HepG2 (cell line): ENCODE results near the gene PRKAG1. TPM values are rescaled to one million over a fixed set of nuclear protein-coding genes. Genes with fewer than 3 reads are reported as not detected.

ENCODE experiments used
- ASH2L ChIP-seq: fragments of 300-600, 200-600 bp; sonication (generic); IDR thresholded peaks from 2 replicates; pipeline ENCODE4 v1.7.0; 2017; ENCODE audit warnings: low read depth, mild to moderate bottlenecking, moderate library complexity, mixed read lengths, low read length; ENCODE audit not compliant: insufficient read length
- BATF2 ChIP-seq: sonication (generic); formaldehyde crosslinking; IDR thresholded peaks from 2 replicates; pipeline ENCODE4 v1.8.0; 2022; ENCODE audit warnings: mild to moderate bottlenecking, missing genetic modification reagents, moderate library complexity
- CSRNP2 ChIP-seq: sonication (generic); formaldehyde crosslinking; conservative IDR thresholded peaks from 2 replicates; pipeline ENCODE4 v1.8.0; 2022; ENCODE audit warnings: low read depth, missing genetic modification reagents
- FOSL1 ChIP-seq: sonication (generic); formaldehyde crosslinking; IDR thresholded peaks from 2 replicates; pipeline ENCODE4 v1.9.0; 2021; ENCODE audit warnings: missing genetic modification reagents, borderline replicate concordance
- FOXM1 ChIP-seq: sonication (generic); formaldehyde crosslinking; IDR thresholded peaks from 2 replicates; pipeline ENCODE4 v1.5.0; 2020; ENCODE audit warnings: missing genetic modification reagents
- KDM1A ChIP-seq: IDR thresholded peaks from 2 replicates; pipeline ENCODE4 v1.6.1; 2016; ENCODE audit warnings: missing compliant biosample characterization
- KLF6 ChIP-seq: IDR thresholded peaks from 2 replicates; pipeline ENCODE4 v1.8.0; 2016; ENCODE audit warnings: missing biosample characterization, missing genetic modification reagents
- MAF1 ChIP-seq: sonication (generic); formaldehyde crosslinking; IDR thresholded peaks from 2 replicates; pipeline ENCODE4 v1.5.0; 2020; ENCODE audit warnings: missing genetic modification reagents, borderline replicate concordance
- MXD1 ChIP-seq: sonication (generic); formaldehyde crosslinking; IDR thresholded peaks from 2 replicates; pipeline ENCODE4 v1.4.0; 2020; ENCODE audit warnings: mild to moderate bottlenecking, missing genetic modification reagents
- NR2F2 ChIP-seq: IDR thresholded peaks from 2 replicates; pipeline ENCODE4 v1.6.1; 2012; ENCODE audit warnings: low read depth, inconsistent platforms, borderline replicate concordance
- SRSF1 ChIP-seq: fragments of 200-400 bp; formaldehyde crosslinking; optimal IDR thresholded peaks from 2 replicates; pipeline ENCODE3; 2017; ENCODE audit warnings: mild to moderate bottlenecking, low read depth, low read length, moderate library complexity
- TAF15 ChIP-seq: fragments of 200-400 bp; formaldehyde crosslinking; IDR thresholded peaks from one replicate; pipeline ENCODE4 v1.6.1; 2018; ENCODE audit warnings: mild to moderate bottlenecking, low read depth, low read length; ENCODE audit not compliant: poor library complexity, severe bottlenecking
- TEAD2 ChIP-seq: sonication (generic); formaldehyde crosslinking; IDR thresholded peaks from 2 replicates; pipeline ENCODE4 v1.9.0; 2021; ENCODE audit warnings: missing genetic modification reagents
- TFDP1 ChIP-seq: IDR thresholded peaks from 2 replicates; pipeline ENCODE4 v1.6.1; 2016; ENCODE audit warnings: missing compliant biosample characterization, missing genetic modification reagents, borderline replicate concordance
- THYN1 ChIP-seq: sonication (generic); formaldehyde crosslinking; IDR thresholded peaks from 2 replicates; pipeline ENCODE4 v1.8.1; 2023; ENCODE audit warnings: low read depth, mild to moderate bottlenecking, moderate library complexity, missing genetic modification reagents, borderline replicate concordance
- YEATS2 ChIP-seq: sonication (generic); formaldehyde crosslinking; IDR thresholded peaks from 2 replicates; pipeline ENCODE4 v1.4.0; 2020; ENCODE audit warnings: missing genetic modification reagents, borderline replicate concordance
- ZBTB26 ChIP-seq: IDR thresholded peaks from 2 replicates; pipeline ENCODE4 v1.6.1; 2016; ENCODE audit warnings: missing compliant biosample characterization, missing genetic modification reagents, borderline replicate concordance
- ZNF574 ChIP-seq: sonication (generic); formaldehyde crosslinking; IDR thresholded peaks from 2 replicates; pipeline ENCODE4 v1.4.0; 2020; ENCODE audit warnings: missing genetic modification reagents
- polyA plus RNA-seq, 8 experiments: library from polyadenylated mRNA; depleted of rRNA in 3 of 8; stranded (reverse) in 7 of 8; unstranded in 1 of 8; fragments of >200 nt; fragmentation: Illumina TruSeq in 4 of 8; extraction: Trizol in 4 of 8; gene quantifications; 2 replicates each; pipeline versions ENCODE4 v1.2.1 to v1.2.3, GENCODE V29; 2011 to 2016; ENCODE audit warnings: low read depth in 4 of 8, missing spikeins in 1 of 8, mixed read lengths in 1 of 8; ENCODE audit not compliant: insufficient read depth in 1 of 8
- total RNA-seq, 5 experiments: library from RNA; depleted of rRNA; stranded (reverse); fragments of >200 nt; fragmentation: Illumina TruSeq; extraction: Trizol; gene quantifications; 2 replicates each; pipeline ENCODE4 v1.2.3, GENCODE V29; 2016; ENCODE audit warnings: low read depth in 1 of 5

PRKAG1 gene
- total and polyA plus RNA-seq, 2 of the 13 experiments (the other 11 are each of a cell fraction or from before 2014, with no cell fraction given), result 26.1 to 32.8 TPM

- TF ChIP-seq SRSF1 (peak; percentile 40), KLF6 (CRISPR knock-in tag) (no peak), MXD1 (CRISPR knock-in tag) (0 out of 2 replicates have a peak, but pooled peaks have one; percentile 2), TFDP1 (CRISPR knock-in tag) (no peak; the same call in 1 of the 2 replicates), YEATS2 (peak; percentile 93), ZNF574 (CRISPR knock-in tag) (peak; percentile 81), NR2F2 (no peak; the same call in 1 of the 2 replicates), CSRNP2 (0 out of 2 replicates have a peak, but pooled peaks have one; percentile 61), ASH2L (peak; percentile 59), KDM1A (CRISPR knock-in tag) (no peak), TAF15 (no peak), THYN1 (CRISPR knock-in tag) (no peak), FOSL1 (CRISPR knock-in tag) (no peak), MAF1 (CRISPR knock-in tag) (no peak), FOXM1 (no peak), TEAD2 (CRISPR knock-in tag) (no peak), ZBTB26 (CRISPR knock-in tag) (no peak; the same call in 1 of the 2 replicates), BATF2 (CRISPR knock-in tag) (peak; percentile 46; the same call in 1 of the 2 replicates)
Observed at GRCh38 chr12:48957141-48958048, 61.2 kb downstream of the PRKAG1 start, which contains the start of gene ARF3 (continued).
